AG09319 (cell line): ENCODE data around the gene RAD23A.

Experiments
- DNase-seq: peaks from one replicate; pipeline ENCODE4 v3.0.0-alpha.2; 2010; ENCODE audit warnings: low read depth; ENCODE audit errors: extremely low read depth
- CTCF ChIP-seq: IDR thresholded peaks from 2 replicates; pipeline ENCODE4 v1.5.1; 2011; ENCODE audit warnings: low read depth, mild to moderate bottlenecking, inconsistent platforms, low read length, moderate library complexity

RAD23A gene

GRCh38 chr19:12996406-12997094, 50.9 kb downstream of the RAD23A start:
- no peak for DNase-seq
- TF ChIP-seq CTCF: no peak

GRCh38 chr19:12997179-12997966, 51.7 kb downstream of the RAD23A start:
- no peak for DNase-seq
- no peak for TF ChIP-seq CTCF

- TF ChIP-seq CTCF: no peak
- DNase-seq: no peak
These were observed 52.6 kb downstream of the RAD23A start for GRCh38 chr19:12997967-12998940.

GRCh38 chr19:13001166-13001501, 55.5 kb downstream of the RAD23A start:
- no peak for TF ChIP-seq CTCF
- DNase-seq: no peak

GRCh38 chr19:13001502-13002165, 56.0 kb downstream of the RAD23A start:
- DNase-seq: no peak
- no peak for TF ChIP-seq CTCF

- DNase-seq: no peak
- TF ChIP-seq CTCF: peak; percentile 15; the same call in 1 of the 2 replicates
These were observed 56.7 kb downstream of the RAD23A start for GRCh38 chr19:13002166-13002898.
